VCaP (cell line): ENCODE data around the gene LAMP1.
A peak's percentile ranks its signal among the peaks of the same experiment; 100 is the strongest.

ENCODE experiments used
- H3K27ac ChIP-seq: fragments of 450-650 bp; 2 replicates; pipeline ENCODE4 v1.5.1; 2017
- CTCF ChIP-seq: fragments of 450-650 bp; conservative IDR thresholded peaks from 2 replicates; pipeline ENCODE4 v1.5.1; 2017; ENCODE audit warnings: mild to moderate bottlenecking, moderate library complexity

LAMP1 gene

DNA sequence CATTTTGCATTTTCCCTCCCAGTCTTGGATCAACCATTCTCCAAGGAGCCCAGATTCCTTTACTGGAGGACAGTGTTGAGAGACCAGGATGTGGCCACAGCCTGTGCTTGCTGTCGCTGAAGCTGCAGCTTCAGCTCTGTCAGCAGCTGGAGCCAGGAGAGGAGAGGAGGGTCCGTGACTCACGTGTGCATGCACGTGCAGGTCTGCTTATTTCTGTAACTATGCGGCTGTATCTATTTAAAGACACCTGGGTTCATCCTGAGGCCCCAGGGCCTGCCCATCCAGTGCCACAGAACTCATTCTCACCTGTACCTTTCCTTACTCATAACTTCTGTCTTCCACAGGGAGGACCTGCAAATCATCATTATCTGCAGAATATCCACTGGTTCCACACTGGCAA is 8.2 kb upstream of the LAMP1 start:
- TF ChIP-seq CTCF: no peak

DNA sequence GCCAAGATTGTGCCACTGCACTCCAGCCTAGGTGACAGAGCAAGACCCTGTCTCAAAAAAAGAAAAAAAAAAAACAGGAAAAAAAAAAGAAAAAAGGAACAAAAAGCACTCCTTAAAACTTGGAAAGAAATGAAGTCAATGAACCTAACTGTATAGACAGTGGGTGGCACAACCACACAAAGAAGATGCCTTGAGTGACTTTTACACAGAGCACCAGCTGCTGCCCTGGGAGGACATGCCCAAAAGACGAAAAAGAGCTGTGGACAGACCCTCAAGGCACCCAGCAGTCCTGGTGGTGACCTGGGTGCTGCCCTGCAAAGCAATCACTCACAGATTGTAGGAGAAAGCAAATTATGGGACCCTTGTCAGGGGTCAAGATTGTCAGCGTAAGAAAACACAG is 5.9 kb upstream of the LAMP1 start:
- H3K27ac ChIP-seq: no peak overlapping the region
- TF ChIP-seq CTCF: no peak

More for the DNA sequence above, 8.2 kb upstream of the LAMP1 start:
- H3K27ac ChIP-seq: no peak overlapping the region

GRCh38 chr13:113292021-113292862 is 4.8 kb upstream of the LAMP1 start:
- no peak for TF ChIP-seq CTCF
- no peak overlapping the region for H3K27ac ChIP-seq

- H3K27ac ChIP-seq: no peak overlapping the region
- TF ChIP-seq CTCF: no peak
These were observed 3.4 kb upstream of the LAMP1 start for GRCh38 chr13:113293686-113294085.

GRCh38 chr13:113295776-113296175 is 1.3 kb upstream of the LAMP1 start:
- TF ChIP-seq CTCF: no peak
- H3K27ac ChIP-seq: no peak overlapping the region

DNA sequence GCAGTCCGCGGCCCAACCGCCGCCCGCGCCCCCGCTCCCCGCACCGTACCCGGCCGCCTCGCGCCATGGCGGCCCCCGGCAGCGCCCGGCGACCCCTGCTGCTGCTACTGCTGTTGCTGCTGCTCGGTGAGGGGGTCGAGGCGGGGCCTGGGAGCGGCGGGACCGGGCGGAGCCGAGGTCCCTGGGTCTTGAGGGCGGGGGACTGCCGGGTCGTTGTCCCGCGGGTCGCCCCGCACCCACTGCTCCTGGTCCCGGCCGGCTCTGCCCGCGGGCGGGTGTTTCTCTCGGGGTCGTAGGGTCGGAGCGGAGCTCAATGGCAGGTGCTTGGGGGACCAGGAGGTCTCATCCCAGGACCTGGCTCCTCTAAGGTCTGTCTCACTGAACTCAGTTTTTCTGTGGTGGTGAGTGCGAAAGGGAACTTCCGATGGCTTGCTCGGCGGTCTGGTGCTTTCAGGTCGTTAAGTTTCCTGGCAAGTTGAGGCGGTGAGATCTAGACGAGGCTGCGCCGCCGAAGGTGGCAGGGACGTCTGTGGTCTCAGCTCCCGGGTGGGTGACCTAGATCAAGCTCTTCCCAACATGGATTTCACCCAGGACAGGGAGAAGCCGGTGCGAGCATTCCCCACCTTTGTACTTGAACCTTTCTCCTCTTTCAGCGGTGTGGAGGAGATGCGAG is 467 bp downstream of the LAMP1 start:
- no peak for TF ChIP-seq CTCF
- peak overlapping the region; percentile 41 for H3K27ac ChIP-seq

DNA sequence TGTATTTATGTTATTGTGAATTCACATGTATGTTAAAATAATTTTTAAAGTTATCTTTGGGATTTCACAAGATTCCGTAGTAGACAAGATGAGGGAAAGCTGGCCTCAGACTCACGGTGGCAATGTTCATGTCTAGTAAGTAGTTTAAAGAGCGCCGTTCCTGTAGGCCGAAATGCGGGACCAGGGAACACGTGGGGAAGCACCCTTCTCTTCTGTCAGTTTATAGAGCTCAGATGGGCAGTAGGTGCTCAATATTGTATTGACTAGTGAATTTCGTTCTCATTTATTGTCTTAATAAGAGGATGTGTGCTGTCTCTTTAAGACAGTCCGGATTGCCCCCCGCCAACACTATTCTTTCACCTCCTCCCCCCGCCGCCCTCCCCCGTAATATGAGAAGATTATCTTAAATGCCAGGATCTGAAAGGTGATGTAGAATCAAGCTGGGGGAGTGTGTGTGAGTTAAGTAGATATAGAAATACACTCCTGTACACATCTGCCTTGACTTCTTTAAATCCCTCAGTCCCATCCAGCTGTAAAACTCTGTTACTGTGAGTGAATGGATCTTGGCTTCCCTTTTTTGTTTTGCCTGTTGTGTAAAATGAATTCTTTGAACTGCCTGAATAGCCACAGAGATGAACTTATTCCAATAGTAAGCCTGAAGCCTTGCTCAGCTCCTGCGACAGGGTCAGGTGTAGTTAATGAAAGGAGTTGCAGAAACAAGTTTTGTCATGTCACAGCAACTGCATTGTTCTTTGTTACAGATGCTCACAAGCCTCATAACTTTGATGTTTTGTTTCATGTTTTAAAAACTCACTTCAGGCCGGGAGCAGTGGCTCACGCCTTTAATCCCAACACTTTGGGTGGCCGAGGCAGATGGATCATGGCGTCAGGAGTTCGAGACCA is 1.3 kb downstream of the LAMP1 start:
- TF ChIP-seq CTCF: no peak
- H3K27ac ChIP-seq: peak overlapping the region; percentile 41; the same call in 1 of the 2 replicates
